ENCODE measurements around the gene TSPOAP1.
"Not testable (repeated sequence)": the region's sequence is repeated elsewhere in the genome, so short reads cannot be mapped to it uniquely, and the experiment has no call there.

The TSPOAP1 gene

DNA sequence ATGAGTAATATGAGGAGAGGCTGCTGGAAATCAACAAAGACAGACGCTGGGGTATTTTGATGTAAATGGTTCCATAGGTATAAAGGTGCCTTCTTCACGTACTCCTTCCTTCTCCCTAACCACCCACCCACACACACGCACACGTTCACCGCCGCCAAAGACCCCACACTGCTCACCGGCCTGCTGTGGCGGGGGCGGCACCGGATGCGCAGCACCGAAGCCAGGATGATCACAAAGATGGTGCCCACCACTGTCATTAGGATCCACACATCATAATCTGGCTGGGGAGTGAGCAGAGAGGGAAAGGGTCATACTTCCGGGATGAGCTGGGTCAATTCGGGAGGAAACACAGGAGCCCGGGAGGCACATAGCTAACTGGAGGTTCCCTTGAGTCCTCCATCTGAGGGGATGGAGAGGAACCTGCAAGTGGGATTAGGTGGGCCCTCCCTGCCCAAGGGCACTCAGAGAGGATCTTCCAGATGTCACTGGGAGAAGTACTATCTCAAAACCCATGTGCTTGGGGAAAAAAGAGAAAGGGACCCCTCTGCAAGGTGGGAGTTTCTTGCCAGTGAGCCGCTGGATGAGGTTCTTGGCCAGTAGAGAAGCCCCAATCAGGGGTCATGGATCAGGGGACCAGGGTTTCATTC, 33.9 kb upstream of the TSPOAP1 start:
- DNase-seq: no peak

DNA sequence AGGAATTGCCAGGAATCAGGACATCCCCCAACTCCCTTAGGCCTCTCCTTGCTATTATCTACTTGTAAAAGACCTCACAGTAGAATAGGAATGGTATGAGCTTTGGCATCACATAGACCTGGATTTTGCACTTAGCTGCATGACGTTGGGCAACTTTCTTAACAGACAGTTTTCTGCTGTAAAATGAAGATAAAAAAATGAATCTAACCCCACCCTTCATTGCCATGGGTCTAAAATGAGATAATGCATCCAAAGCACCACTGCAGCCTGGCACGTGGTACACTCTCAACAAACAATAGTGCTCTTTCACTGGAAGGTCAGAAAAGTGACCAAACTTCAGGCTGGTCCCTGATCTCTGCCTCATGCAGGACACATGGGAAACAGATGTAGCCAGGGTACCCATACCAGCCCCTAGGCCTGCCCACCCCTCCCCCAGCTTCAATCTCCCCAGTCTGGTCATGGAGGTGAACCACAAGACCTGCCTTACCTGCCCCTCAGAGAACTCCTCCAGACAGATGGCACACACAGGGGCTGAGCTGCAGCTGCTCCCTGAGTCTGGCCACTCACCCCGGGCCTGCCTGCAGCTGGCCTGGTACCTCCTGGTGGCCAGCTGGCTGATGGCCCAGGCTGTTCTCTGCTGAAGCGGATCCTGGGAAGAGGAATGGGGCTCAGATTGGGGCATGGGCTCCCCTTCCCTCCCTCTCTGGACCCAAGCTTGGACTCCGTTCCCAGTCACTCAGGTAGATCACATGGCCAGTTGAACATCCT, 31.9 kb upstream of the TSPOAP1 start:
- DNase-seq: no peak

GRCh38 chr17:58358408-58359172, 30.0 kb upstream of the TSPOAP1 start:
- DNase-seq: no peak

GRCh38 chr17:58357312-58358297, 29.0 kb upstream of the TSPOAP1 start:
- DNase-seq: no peak

DNA sequence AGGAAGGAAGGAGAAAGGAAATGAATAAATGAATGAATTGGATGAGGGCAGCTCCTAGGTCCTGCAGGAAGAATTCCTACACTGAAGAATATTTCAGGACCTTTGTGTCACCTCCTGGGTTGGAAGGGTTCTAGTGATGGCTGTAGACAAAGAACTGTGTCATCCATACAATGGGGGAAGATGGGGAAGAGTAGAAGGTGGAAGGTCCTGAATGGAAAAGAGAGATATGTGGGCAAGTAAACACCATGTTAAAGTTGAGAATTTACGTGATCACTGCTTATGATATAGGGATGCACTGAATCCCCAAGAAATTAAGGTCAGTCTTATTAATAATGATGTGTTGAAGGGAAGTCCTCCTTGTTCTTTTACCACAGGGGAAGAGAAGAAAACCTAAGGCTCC, 27.6 kb upstream of the TSPOAP1 start:
- DNase-seq: no peak

DNA sequence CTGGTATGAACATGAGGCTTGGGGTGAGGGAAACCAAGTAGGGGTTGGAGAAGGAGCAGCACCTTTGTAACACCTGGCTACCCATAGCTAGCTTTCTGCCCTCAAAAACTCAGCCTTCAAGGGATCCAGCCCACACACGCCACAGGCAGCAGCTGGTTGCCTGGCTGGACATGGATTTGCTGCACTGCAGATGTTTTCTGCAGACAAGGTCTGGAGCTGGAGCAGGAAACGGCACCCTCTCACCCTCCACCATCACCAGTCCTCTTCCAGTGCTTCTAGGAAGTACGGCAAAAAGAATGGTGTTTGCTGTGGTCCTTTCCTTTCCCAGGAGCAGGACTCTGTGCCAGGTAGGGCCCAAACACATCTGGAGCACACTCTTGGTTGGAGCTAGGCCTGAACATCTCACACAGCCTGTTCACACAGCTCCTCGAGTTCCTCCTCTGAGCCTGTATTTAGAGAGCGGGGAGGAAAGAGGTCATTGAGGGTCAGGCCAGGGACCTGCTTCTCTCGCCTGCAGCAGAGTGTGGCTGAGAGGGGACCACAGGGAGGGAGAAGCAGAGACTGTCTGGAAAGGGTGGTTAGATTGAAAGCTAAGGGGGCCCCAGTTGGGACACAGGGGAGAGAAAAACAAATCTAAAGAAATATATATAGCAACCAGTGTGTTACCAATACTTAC, 26.1 kb upstream of the TSPOAP1 start:
- DNase-seq: no peak

GRCh38 chr17:58353389-58353825, 24.8 kb upstream of the TSPOAP1 start:
- DNase-seq: no peak

DNA sequence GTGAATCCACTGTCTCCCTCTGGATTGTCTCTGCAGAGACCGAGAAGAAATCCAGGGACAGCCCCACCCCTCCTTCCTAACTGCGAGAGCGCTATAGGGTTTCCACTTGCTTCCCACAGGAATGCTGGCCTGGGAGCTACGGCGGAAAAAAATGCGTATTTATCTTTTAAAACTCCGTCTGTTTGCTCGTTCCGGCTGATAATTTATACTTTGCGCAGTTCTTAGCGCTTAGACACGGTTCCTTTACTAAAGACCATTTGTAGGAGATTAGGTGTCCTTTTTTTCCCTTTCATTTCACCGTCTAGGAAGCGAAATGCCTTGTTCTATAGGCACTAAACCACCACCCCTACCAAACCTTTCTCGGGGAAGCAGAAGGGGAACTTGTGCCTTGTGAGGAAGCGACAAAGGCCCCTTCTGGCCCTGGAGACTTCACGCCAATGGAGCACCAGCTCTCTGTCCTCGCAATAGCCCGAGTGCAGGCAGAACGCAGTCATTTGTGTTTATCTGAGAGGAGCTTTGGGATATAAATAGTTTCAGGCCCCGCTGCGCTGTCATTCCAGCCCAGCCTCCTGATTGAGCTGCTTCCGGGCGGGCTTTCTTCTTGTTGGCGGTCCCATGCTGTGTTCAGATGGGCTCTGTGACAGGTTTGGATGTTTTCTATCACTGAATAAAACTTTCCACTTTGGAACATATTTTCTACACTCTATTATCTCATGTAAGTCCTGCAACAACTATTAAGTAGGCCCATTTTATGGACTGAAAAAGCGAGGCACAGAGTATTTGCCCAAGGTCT, 24.2 kb upstream of the TSPOAP1 start:
- DNase-seq: no peak

GRCh38 chr17:58351831-58352595, 23.4 kb upstream of the TSPOAP1 start, which contains the start of gene SUPT4H1:
Gene SUPT4H1 (minus strand): TSS chr17:58352201. CDS start chr17:58352135, 66 bp downstream.
- peak; percentile 93 for DNase-seq

GRCh38 chr17:58351182-58351581, 22.6 kb upstream of the TSPOAP1 start:
- no peak for DNase-seq

DNA sequence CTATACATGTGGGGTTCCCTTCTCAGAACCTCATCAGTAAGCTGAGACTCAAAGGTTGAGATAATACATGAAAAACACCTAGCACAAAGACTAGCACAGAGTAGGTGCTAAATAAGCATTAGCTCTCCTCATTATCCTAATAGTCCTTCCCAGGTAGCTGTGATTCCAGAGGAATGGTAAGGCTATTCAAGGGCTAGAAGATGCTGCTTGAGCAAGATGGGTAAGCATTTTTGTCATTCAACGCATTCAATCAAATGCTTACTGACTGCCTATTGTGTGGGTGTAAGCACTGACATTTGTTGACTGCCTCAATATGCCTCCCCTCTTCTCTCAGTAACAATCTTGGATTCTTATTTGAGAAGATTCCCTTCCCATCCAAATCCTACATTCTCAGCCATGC, 19.4 kb upstream of the TSPOAP1 start:
- DNase-seq: no peak

DNA sequence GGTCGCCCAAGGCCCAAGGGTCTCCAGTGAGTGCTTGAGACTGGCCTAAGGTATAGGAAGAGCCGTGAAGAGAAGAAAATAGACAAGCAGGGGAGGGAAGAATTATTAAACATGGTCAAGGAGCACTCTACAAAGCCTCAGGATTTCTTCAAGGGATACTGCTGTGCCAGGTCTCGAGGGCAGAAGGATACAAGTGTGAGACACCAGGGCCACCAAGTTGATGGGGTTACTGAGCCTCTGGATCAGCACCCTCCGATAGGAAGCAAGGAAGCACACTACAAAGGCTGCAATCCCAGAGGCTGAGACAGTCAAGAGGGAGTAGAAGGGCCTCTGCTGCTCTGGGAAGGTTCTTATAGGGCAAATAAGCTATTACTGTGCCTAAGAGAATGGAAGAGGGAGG, 16.9 kb upstream of the TSPOAP1 start:
- DNase-seq: no peak

DNA sequence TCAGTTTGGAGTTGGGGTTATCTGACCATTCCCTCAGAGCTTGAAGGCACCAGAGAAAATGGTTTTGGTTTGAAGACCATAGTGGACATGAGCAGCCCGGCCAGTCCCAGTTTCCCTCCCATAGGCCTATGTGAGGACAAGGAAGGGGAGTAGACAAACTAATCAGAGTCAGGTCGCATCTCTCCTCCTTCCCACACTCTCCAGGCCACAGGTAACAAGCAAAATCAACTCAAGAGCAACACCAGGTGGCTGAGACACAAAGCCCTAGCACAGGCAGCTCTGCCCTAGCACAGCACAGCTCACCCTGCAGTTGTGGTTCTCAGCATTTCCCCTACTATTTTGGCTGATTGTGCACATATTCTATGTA, 16.2 kb upstream of the TSPOAP1 start:
- DNase-seq: peak; percentile 77

DNA sequence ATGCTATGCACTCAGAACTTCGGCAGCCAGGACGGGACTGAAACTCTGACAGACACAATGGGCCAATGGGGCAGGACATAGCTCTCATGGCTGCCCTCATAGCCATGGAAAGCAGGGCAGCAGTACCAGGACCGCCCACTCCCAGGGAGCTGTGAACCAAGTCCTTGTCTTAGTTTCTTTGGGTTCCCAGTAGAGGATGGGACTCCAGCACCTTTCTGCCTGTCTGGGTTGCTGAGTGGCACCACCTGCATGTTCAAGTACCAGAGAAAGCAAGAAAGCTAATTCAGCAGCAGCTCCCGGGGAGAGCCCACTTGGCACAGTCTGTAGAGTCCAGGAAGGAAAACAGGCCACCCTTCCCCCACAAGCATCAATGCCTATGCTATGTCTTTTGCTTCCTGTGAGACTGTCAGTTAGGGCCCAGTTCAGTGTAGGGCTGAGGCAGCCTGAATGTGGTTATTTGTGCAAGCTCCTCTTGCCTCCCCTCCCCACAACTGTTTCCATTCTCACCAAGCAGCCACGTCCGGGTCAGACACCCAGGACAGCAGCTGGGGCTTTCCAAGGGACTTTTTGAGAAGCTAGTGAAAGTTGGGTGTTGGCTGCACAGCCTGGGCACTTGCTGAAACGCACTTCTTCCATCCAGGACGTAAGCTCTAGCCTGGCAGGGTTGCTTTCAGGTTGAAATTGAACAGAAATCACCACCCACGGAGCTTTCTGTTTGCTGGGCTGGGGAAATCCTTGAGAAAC, 15.6 kb upstream of the TSPOAP1 start:
- peak; percentile 94 for DNase-seq

DNA sequence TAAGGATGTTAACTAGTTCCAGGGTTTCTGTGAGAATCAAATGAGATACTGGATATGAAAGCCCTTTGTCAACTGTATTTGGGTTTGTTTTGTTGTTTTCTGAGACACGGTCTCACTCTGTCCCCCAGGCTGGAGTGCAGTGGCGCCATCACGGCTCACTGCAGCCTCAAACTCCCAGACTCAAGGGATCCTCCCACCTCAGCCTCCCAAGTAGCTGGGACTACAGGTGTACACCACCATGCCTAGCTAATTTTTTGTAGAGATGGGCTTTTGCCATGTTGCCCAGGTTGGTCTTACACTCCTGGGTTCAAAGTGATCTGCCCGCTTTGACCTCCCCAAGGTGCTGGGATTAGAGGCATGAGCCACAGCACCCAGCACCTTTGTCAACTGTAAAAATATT, 14.5 kb upstream of the TSPOAP1 start:
- DNase-seq: no peak

- no peak for DNase-seq
These were observed 13.4 kb upstream of the TSPOAP1 start for GRCh38 chr17:58341861-58342475.

DNA sequence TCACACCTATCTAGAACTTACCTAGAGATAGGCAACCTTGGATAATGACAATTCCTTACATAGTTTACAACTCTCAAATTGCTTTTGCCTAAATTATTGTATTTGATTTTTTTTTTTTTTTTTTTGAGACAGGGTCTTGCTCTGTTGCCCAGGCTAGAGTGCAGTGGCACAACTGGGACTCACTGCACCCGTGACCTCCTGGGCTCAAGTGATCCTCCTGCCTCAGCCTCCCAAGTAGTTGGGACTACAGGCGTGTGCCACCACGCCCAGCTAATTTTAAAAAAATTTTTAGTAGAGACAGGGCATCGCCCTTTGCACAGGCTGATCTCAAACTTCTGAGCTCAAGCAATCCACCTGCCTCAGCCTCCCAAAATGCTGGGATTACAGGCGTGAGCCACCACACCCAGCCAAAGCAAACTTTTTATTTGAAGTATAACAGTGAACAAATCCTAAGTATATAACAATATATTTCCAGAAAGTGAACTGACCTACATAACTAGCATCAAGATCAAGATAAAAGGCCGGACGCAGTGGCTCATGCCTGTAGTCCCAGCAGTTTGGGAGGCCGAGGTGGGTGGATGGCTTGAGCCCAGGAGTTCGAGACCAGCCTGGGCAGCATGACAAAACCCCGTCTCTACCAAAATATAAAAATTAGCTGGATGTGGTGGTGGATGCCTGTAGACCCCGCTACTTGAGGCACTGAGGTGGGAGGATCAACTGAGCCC, 12.7 kb upstream of the TSPOAP1 start:
- not testable (repeated sequence) for DNase-seq

- no peak for DNase-seq
These were observed 11.8 kb upstream of the TSPOAP1 start for GRCh38 chr17:58340405-58340876.

Data from stimulated activated CD4-positive, alpha-beta T cell treated with anti-CD3 and anti-CD28 coated beads, Interleukin-4, amount 100 ng/mL, for 24 hours (primary cell).